OCI-LY1 (cell line): ENCODE results near the gene OSBPL2.

Experiments used
- CTCF ChIP-seq: fragments of 200-600 bp; sonication (generic), shearing (Covaris generic); IDR thresholded peaks from 2 replicates; pipeline ENCODE4 v1.5.1; 2017; ENCODE audit warnings: mild to moderate bottlenecking, antibody characterized with exemption, low read length, moderate library complexity, mixed read lengths
- EZH2 ChIP-seq: fragments of 200-600 bp; sonication (generic), shearing (Covaris generic); IDR thresholded peaks from 2 replicates; pipeline ENCODE4 v1.8.0; 2017; ENCODE audit warnings: borderline replicate concordance, mixed run types, mild to moderate bottlenecking, antibody characterized with exemption, low read length, moderate library complexity, mixed read lengths

GRCh38 chr20:62289131-62289530 lies 50.8 kb downstream of the OSBPL2 start:
- no peak for TF ChIP-seq CTCF
- no peak for TF ChIP-seq EZH2
